HG03521 (cell line): ENCODE data around the gene ANKS1B.
"Not testable (repeated sequence)": the region's sequence is repeated elsewhere in the genome, so short reads cannot be mapped to it uniquely, and the experiment has no call there.

Experiments
- ATAC-seq: cut with Tn5 transposase; IDR thresholded peaks from one replicate; pipeline ENCODE4 v1.9.1; 2021; ENCODE audit warnings: mild to moderate bottlenecking, moderate library complexity; ENCODE audit not compliant: unreplicated experiment

The ANKS1B gene

DNA sequence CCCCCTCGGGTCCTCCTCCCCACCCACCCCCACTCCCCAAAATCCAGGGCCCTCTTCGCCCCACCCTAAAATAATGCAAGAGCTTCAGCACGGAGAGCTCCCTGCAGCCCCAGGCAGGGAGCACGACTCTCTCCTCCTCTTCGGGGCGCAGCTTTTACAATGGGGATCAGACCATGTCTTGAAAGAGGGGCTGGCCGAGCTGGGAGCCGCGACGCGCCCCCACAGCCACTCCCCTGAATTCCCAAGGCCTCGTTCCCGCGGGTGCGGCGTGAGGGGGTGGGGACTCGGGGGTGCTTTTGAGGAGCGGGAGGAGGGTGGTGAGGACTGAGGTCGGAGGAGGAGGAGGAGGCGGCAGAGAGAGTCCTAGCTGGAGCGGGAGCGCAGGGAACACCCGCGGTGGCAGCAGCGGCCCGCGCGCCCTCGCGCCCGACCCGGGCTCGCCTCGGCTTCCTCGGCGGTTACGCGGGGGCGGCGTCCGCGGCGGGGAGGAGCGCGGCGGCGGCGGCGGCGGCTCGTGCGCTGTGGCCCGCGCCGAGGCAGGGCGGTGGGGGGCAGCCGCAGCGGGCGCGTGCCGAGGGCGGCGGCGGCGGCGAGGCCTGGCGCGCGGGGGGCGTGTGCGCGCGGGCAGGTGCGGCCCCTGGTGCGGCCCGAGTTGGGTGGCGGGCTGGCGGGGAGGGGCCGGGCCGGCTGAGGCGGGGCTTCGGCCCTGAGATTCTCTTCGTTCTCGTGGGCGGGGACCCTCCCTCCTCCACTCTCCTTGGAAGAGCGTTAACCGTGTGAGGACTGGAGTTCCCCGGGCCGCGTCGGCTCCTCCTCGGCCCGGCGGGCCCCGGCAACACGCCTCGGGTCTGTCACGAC lies at the start of gene ANKS1B:
Gene ANKS1B (minus strand): TSS at position 666 of the 858 bp plus-strand sequence. CDS start 699 bp downstream, outside the sequence.
- ATAC-seq, result peak; percentile 65

- no peak for ATAC-seq
Observed at GRCh38 chr12:100031836-100032235, 47.1 kb upstream of the ANKS1B start.

- no peak for ATAC-seq
Observed at GRCh38 chr12:100027671-100028070, 42.9 kb upstream of the ANKS1B start.

DNA sequence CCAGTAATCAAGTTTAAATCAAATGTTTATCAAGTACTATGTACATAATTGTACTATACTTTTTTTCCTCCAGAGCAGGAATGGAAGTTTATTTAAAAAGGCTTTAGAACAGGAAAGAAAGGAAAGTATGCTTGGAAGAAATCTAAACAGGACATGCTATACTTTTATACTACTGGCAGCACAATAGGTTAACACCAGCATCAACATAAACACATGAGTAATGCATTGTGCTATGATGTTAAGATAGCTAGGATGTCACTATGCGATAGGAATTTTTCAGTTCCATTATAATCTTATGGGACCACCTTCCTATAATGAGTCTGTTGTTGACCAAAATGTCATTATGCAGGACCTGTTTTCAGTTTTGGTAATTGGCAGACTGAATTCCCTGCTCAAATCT lies 41.5 kb upstream of the ANKS1B start:
- ATAC-seq, result no peak

- no peak for ATAC-seq
Observed at GRCh38 chr12:100024974-100025555, 40.3 kb upstream of the ANKS1B start.

DNA sequence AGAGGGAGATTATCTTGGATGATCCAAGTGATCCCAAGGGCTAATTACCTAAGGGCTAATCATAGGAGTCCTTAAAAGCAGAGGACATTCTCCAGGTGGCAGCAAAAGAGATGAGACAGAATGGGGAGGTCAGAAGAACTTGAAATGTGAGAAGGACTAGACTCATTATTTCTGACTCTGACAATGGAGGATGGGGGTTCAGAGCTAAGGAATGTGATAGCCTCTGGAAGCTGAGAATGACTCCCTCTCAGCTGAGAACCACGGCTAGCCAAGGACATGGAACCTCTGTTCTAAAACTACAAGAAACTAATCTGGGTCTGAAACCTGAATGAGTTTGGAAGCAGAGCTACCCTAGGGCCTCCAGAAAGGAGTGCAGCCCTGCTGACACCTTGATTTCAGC lies 35.6 kb upstream of the ANKS1B start:
- ATAC-seq, result no peak

- no peak for ATAC-seq
Observed at GRCh38 chr12:100017056-100017455, 32.3 kb upstream of the ANKS1B start.

GRCh38 chr12:100016304-100016703 lies 31.6 kb upstream of the ANKS1B start:
- not testable (repeated sequence) for ATAC-seq

GRCh38 chr12:100005846-100006245 lies 21.1 kb upstream of the ANKS1B start:
- ATAC-seq, result not testable (repeated sequence)

- ATAC-seq, result no peak
Observed at GRCh38 chr12:99997806-99998205, 13.1 kb upstream of the ANKS1B start.

GRCh38 chr12:99996095-99996494 lies 11.4 kb upstream of the ANKS1B start:
- ATAC-seq, result no peak

DNA sequence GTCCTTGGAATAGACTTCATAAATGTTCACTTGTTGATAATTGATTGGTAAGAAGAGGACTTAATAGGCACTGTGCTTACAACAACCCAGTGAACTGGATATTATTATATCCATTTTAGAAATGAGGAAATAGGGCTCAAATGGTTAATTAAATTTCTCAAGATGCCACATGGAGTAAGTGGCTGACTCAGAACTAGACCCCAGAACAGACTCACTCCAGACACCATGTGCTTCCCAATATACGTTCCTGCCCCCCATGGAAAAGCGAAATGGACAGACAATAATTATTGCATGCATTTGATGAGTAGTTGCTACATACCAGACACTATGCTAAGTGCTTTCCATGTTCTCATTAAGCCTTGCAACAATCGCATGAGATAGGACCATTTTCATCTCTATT lies 895 bp upstream of the ANKS1B start:
- no peak for ATAC-seq

- ATAC-seq, result peak; percentile 24
Observed at GRCh38 chr12:99985129-99985570, 414 bp upstream of the ANKS1B start.

DNA sequence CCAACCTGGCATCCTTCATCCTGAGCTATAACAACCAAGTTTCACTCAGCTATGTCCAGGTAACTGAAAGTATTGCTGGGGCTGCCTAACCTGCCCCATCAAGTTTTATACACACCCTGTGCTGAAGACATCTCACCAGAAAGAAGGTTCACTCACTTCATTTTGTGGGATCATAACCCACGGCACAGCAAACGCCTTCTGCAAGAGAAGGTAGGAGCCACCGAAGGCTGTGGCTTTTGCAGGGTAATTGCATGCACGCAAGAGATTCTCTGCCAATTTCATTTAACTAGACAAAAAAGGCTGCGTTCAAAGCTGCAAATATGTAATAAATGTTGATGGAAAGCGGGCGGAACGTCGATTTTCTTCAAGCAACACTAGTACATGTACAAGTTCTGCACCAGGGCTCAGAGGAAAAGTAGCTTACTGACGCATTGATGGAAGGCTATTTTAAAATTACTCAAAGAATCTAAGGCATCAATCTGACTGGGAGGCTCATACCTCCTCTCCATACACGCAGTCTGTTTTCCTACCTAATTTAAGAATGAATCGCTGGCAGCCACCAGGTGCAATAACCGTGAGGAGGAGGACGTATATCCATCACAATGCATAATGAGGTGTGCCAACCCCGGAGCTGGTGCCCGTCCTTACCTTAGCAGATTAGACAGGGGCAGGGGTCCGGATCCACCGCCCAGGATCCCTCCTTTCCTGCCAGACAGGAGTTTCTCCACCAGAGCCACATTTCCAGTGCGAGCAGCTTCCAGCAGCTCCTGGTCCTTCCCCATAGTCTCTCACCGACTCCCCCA lies 1.1 kb downstream of the ANKS1B start:
- ATAC-seq, result no peak

DNA sequence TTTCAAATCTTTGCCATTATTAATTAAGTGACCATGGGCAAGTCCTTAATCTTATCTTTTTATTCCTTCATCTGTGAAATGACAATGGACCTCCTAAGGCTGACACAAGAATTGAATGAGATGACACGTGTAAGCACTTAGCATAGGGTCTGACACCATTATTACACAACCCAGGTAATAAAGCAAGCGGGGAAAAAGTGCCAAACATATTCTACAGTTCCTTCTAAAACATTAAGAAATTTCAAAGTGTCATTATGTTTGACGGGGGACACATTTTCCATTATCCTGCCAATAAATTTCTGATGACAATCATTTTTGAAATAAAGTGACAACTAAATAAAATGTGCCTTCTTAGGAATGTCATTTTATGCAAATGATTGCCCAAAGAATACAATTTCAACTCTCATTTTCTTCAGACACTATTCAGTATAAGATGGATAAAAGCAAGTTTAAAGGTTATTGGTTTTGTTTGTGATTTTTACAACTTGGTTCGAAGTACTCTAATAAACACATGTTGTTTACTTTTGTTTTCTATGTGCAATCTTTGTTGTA lies 3.0 kb downstream of the ANKS1B start:
- no peak for ATAC-seq

DNA sequence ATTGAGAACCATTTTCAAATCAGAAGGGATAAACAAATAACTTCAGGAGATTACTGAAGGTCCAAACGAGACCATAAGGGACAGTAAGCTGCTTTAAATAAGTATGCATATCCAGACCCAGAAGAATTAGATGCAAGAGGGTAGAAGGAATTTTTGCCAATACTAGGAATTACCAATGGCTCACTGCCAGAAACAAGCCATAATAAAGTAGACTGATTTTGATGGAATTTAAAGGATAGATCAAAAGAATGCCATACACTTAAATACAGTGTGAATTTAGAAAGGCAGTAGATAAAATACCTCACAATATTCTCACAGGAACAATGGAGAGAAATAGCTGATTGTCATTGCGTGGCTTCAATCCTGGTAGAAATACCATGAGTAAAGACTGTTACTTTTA lies 5.3 kb downstream of the ANKS1B start:
- no peak for ATAC-seq

DNA sequence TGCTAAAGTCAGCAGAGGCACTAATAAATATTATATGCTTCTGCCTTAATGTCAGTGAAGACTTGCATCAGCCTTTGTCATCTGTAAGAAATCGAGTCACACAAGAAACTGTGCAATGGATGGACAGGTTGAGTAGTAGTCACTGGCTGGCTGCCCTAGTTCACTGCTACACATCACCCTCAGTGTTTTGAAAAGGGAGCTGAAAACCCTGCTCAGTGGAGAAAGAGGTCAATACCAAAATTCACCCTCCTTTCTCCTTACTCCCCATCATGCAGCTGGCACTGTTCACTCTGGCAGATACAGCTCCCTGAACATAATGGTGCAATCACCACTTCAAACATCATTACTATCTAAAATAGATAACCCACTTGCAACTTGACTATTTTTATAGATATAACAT lies 6.6 kb downstream of the ANKS1B start:
- no peak for ATAC-seq

DNA sequence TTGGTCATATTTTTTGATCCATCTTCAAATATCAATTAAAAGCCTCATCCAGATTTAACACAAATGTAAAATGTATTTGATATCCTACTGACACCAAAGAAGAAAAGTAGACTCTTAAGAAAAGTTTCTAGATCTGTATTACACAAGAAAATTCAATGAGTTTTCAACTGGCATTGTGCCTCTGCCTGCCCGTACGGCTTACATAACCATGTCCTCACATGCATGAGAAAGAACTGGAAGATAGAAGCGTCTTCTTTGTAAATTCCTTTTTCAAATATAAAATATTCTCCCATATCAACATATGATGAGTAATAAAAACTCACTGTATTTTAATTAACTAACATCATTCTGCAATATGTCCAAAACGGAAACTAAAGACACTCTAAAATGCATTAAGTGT lies 7.2 kb downstream of the ANKS1B start:
- no peak for ATAC-seq

DNA sequence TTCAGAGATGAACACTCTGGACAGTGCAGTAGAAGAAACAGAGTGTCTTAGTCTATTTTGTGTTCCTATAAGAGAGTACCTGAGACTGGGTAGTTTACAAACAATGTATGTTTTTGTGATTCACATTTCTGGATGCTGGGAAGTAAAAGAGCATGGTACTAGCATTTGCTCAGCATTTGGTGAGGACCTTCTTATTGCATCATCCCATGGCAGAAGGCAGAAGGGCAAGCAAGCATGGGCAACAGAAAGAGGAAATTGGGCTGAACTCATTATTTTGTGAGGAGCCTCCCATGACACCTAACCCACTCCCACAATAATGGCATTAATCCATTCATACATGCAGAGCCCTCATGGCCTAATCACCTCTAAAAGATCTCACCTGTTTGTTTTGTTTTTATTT lies 8.0 kb downstream of the ANKS1B start:
- ATAC-seq, result no peak

- no peak for ATAC-seq
Observed at GRCh38 chr12:99975321-99975720, 9.4 kb downstream of the ANKS1B start.

DNA sequence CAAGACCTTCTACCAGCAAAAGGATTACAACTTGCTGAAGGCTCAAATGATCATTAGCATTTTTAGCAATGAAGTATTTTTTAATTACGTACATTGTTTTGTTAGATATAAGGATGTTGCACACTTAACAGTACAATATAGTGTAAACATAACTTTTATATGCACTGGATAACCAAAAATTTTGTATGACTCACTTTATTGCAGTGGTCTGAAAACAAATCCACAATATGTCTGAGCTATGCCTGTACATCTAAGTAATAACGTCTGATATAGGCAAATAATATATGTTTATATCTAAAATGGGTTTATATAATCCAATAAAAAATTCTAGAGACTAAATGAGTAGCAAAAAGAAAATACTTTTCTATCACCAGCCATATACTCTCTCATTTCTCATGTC lies 10.6 kb downstream of the ANKS1B start:
- no peak for ATAC-seq
